ENCODE measurements around the gene ALG14. TPM values are rescaled to one million over a fixed set of nuclear protein-coding genes. Genes with fewer than 3 reads are reported as not detected.
"Not testable (repeated sequence)": the region's sequence is repeated elsewhere in the genome, so short reads cannot be mapped to it uniquely, and the experiment has no call there.

ALG14 gene
- total RNA-seq, 4 donors from 2014 or later = 0.53 to 1.3 (median 1.0) TPM

DNA sequence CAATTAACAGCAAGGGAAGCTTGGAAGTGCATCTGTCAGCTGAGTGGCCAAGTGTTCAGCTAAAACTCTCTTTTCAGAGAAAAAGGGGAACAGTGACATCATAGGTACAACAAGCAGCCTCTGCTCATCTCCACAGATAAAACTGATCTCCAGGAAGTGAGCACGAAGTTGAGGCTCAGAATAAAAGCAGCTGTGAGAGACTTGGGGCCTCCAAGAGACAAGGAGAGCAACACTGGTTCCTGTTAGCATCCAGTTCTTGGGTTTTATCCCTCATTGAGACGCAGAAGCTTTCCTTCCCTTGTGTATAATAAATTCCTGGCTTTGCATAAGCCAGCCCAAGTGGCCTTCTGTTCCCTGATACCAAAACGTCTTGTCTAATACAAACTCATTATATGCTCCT lies 125.9 kb downstream of the ALG14 start:
- WGBS, 2 donors = 64 to 85% methylated on average over 3 of the region's 3 CpGs
- Histone ChIP-seq H3K4me3 (no peak overlapping the region), H3K27ac (peak overlapping the region in 2 of 4 donors; percentile 16 to 19), H3K4me1 (peaks cover 0 to 22% (median 7%) of the 10 kb centered on the region in 3 donors), H3K9me3 (no peaks in the 10 kb centered on the region), H3K27me3 (no peaks in the 10 kb centered on the region), H3K36me3 (no peaks in the 10 kb centered on the region)
- TF ChIP-seq POLR2A (IDR thresholded peaks at IDR 0.05) = no peak
- TF ChIP-seq, protein P1, sequence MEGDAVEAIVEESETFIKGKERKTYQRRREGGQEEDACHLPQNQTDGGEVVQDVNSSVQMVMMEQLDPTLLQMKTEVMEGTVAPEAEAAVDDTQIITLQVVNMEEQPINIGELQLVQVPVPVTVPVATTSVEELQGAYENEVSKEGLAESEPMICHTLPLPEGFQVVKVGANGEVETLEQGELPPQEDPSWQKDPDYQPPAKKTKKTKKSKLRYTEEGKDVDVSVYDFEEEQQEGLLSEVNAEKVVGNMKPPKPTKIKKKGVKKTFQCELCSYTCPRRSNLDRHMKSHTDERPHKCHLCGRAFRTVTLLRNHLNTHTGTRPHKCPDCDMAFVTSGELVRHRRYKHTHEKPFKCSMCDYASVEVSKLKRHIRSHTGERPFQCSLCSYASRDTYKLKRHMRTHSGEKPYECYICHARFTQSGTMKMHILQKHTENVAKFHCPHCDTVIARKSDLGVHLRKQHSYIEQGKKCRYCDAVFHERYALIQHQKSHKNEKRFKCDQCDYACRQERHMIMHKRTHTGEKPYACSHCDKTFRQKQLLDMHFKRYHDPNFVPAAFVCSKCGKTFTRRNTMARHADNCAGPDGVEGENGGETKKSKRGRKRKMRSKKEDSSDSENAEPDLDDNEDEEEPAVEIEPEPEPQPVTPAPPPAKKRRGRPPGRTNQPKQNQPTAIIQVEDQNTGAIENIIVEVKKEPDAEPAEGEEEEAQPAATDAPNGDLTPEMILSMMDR (IDR thresholded peaks at IDR 0.05) = no peak
- DNase-seq = no peak
- intact Hi-C loops (cut with DNase I) = no loop called here

DNA sequence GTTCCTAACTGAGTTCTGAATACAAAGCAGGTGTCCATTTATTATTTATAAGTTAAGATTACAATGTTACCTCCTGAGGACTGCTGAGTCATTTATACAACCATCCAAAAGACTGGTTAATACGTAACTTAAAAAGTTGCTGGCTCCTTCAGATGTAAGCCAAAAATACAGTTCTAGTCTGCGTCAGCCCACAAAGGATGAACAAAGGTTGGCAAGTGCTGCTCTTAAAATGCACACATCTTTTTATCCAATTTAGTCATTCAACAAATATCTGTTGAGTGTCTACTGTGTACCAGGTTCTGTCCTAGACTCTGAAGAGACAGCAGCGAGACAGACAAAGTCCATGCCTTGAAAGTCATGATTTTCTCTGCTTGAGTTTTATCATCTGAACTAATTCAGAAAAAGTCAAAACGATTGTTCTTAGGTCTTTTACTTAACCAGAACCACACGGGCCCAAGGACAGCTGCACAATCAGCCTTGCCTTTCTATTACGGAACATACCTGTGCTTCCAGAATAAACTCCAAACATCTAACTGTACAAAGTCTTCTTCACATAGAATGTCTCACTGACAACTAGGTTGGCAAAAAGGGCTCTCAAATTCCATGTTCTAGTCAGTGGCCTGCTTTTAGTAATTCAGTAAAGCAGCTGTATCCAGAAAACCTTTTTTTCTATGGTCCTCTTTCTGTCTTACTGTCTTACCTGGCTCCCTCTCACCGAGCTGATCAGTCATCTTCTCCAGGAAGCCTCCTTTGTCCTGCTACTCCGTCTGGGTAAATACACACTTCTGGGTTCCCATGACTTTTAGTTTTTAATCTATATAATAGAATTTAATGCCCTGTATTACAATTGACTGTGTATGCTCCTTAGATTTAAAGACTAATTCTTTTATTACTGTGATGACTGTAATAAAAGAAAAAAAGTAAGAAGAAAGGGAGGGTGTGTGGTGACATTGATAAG lies 130.3 kb downstream of the ALG14 start:
- H3K4me1 ChIP-seq = peaks cover 0 to 13% (median 0%) of the 10 kb centered on the region in 3 donors
- intact Hi-C loops (cut with DNase I) = no loop called here
- TF ChIP-seq, protein P1 (IDR thresholded peaks at IDR 0.05) = no peak
- no peak for TF ChIP-seq POLR2A (IDR thresholded peaks at IDR 0.05)
- no peaks in the 10 kb centered on the region for H3K27me3 ChIP-seq
- no peak for DNase-seq
- H3K36me3 ChIP-seq = no peaks in the 10 kb centered on the region
- H3K27ac ChIP-seq = no peak overlapping the region
- 74 to 79% methylated on average over 8 of the region's 8 CpGs for WGBS, 2 donors
- no peaks in the 10 kb centered on the region for H3K9me3 ChIP-seq
- no peak overlapping the region for H3K4me3 ChIP-seq

DNA sequence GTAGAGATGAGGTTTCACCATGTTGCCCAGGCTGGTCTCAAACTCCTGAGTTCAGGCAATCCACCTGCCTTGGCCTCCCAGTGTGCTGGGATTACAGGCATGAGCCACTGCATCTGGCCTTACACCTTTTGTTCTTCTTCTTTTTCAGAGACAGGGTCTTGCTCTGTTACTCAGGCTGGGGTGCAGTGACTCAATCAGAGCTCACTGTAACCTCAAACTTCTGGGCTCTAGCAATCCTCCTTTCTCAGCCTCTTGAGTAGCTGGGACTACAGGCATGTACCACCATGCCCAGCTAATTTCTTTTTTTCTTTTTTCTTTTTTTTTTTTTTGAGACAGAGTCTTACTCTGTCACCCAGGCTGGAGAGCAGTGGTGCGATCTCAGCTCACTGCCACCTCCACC lies 131.3 kb downstream of the ALG14 start:
- intact Hi-C loops (cut with DNase I) = not testable (repeated sequence)
- 100% methylated on average over 1 of the region's 1 CpG for WGBS, 2 donors

DNA sequence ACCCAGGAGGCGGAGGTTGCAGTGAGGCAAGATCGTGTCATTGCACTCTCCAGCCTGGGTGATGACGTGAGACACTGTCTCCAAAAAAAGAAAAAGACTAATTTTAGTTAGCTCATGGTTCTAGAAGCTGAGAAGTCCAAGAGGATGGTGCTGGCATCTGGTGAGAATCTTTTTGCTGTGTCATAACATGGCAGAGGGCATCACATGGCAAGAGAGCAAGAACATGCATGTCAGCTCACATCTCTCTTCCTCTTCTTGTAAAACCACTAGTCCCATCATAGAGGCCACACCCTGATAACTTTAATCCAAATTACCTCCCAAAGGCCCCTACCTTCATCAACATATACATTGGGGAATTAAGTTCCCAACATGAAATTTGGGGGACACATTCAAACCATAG lies 132.0 kb downstream of the ALG14 start:
- no peak for TF ChIP-seq POLR2A (IDR thresholded peaks at IDR 0.05)
- TF ChIP-seq, protein P1 (IDR thresholded peaks at IDR 0.05) = no peak
- Histone ChIP-seq H3K4me1 (peaks cover 0 to 23% (median 0%) of the 10 kb centered on the region in 3 donors), H3K27me3 (no peaks in the 10 kb centered on the region), H3K4me3 (no peak overlapping the region), H3K27ac (no peak overlapping the region), H3K9me3 (no peaks in the 10 kb centered on the region), H3K36me3 (no peaks in the 10 kb centered on the region)
- WGBS, 2 donors = 73 to 91% methylated on average over 3 of the region's 3 CpGs
- DNase-seq = no peak
- intact Hi-C loops (cut with DNase I) = no loop called here

More for the DNA sequence above, 131.3 kb downstream of the ALG14 start:
- H3K4me3 ChIP-seq, H3K27ac ChIP-seq, H3K36me3 ChIP-seq, H3K9me3 ChIP-seq, DNase-seq, H3K27me3 ChIP-seq: not testable (repeated sequence)
- peaks cover 0 to 22% (median 0%) of the 10 kb centered on the region in 3 donors for H3K4me1 ChIP-seq

DNA sequence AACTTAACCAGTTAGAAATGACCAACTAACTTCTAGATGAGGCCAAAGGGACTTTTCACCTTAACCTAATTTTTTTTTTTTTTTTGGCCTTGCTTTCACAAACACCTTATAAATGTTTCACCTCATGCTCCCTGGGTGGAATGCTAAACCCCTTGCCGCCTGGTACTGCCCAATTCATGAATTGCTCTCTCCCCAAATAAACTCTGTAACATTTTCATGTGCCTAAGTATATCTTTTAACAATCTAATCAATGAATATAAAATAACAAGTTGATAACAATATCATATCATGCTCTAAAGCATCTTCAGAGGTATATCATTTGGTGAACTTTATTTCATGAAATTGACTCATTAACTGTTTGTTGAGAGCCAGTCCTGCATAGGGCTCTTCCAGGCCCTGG lies 134.9 kb downstream of the ALG14 start:
- no peak overlapping the region for H3K4me3 ChIP-seq
- DNase-seq = no peak
- H3K27ac ChIP-seq = no peak overlapping the region
- H3K36me3 ChIP-seq = no peaks in the 10 kb centered on the region
- TF ChIP-seq, protein P1 (IDR thresholded peaks at IDR 0.05) = no peak
- TF ChIP-seq POLR2A (IDR thresholded peaks at IDR 0.05) = no peak
- H3K4me1 ChIP-seq = peaks cover 0 to 23% (median 0%) of the 10 kb centered on the region in 3 donors
- WGBS, 2 donors = 46 to 95% methylated on average over 1 of the region's 1 CpG
- H3K27me3 ChIP-seq = no peaks in the 10 kb centered on the region
- intact Hi-C loops (cut with DNase I) = no loop called here
- no peaks in the 10 kb centered on the region for H3K9me3 ChIP-seq

All from esophagus squamous epithelium (tissue), 5 donors.